Measurements from ENCODE around the gene LSG1.

LSG1 gene

DNA sequence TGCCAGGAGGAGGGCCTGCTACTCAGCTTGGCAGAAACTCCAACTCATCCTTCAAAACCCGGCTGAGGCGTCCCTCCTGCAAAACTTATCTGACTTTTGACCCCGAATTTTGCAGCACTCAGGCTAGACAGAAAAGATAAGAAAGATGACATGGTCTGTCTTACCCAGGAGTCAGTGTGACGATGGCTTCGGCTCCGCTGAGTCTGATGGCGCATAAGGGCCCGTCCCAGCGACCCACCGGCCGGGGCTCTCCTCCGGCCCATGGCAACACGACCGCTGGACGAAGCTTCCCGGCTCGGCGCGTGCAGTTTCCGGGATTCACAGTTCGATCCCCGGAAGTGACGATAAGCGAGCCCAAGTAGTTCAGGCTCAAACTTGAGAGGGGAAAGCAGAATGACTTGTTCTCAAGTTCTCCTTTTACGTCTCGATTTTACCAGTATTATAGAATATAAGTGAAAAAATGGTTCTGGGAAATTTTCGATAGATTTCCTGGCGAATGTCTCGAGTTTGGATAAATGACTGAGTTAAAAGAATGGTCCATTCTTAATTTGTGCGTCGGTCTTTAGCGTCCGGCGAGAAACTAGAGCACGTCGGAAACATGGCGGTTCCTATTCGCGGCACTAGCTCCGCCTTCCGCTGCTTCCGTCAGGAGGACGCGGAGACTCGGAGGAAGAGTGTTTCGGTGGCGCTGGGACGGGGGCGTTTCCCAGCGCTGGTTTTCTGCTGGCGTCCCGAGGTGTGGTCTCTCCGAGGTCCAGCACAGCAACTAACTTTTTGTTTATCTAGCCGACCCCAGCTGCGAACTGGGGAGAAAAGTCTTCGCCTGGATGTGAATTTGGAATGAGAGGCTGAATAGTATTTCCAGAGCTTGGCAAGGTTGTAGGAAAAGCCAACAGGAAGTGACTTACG lies at the start of gene LSG1:
LSG1 (minus strand) TSS at position 292 of the 909 bp plus-strand sequence; CDS start at position 263, 29 bp downstream.
- peak; percentile 84 for DNase-seq

DNA sequence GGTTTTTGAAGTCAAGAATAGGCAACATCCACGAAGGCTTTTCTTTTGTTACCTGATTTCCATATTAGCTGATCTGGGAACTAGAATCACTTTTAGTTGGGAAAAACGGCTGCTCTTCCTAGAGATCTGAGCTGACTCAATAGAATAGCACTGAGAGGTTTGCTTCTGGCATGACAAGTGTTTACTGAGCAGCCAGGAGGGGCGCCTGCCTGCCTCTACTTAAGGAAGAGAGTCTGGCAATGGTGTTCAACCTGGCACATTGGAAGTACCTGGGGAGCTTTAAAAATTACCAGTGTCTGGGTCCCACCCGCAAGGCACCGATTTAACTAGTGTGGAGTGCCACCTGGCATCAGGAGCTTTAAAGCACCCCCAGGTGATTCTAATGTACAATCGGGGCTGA lies 48.1 kb upstream of the LSG1 start:
- no peak for DNase-seq

DNA sequence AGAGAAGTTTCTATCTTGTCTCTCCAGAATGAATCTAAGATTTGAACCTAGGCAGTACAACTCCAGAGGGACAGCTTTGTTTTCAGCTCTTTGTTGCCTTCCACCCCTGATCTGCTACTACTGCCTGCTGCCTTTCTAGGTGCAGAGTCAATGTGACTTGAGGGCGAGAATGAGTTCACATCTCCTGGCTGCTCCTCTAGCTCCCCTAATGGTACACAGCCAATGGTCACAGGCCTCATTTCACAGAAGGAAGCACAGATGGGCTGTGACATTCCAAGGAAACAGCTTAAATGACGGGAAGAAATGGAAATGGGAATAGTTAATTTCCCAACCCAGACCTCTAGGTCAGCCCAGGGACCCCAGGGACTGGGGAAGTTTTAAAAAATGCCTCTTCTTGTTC lies 46.1 kb upstream of the LSG1 start:
- DNase-seq: no peak

DNA sequence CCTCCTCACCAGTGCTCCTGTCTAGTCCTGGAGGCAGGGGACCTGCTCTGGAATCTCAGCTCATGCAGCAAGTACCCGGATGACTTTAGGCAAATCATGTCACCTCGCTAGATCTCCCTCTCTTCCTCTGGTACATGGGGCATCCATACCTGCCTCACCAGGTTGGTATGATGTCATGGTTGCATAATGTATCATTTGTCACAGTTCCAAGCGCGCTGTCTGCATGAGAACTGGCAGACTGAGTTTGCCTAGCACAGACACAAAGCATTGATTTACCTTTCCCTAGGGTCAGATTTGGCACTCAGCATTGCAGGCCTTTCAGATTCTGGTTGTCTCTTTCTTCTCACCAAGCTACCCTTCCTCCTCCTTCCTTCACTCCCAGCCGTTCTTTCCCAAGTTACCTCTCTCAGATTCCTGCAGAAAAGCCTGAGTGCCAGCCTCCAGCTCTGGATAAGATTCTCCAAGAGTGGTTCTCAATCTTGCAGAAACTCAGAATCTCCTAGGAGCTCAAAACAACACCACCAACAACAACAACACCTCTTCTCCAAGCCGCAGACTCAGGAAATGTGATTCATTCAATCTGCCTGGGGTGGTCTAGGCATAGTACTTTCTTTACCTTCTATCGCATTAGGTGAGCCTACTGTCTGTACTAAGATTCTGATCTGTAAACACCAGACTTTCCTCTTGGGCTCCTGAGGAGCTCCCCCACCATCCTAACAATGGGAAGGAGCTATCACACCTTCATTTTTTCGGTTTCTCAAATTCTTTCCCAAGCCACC lies 43.2 kb upstream of the LSG1 start:
- DNase-seq: no peak

DNA sequence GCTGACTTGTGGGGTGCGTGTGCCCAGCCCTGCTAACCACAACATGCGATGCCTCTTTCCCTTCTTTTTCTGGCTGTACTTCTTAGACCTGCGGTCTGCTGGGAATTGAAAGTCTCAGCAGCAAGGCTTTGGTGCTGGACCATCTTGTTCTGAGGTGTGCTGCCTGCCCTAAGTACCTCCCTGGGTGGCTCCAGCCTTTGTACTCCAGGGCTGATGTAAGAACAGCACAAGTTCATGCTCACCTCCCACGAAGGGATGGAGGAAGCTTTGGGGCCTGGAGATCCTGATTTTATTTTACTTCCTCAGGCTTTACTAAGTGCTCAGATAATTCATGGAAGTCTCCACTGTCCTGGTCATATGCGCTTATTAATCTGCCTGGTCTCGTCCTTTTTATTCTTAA lies 42.6 kb upstream of the LSG1 start:
- no peak for DNase-seq

DNA sequence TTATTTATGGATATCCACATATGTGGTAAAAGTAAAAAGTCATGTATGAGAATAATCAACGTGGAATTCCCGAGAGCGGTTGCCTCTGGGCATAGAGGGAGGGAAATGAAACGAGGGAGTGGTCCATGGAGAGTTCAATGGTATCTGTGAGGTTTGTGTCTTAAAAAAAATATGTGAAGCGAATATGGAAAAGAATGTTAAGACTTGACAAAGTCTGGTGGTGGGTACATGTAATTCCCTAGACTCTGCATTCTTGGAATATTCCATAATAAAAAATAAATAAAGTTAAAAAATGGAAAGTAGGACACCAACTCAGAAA lies 42.1 kb upstream of the LSG1 start:
- DNase-seq: no peak

DNA sequence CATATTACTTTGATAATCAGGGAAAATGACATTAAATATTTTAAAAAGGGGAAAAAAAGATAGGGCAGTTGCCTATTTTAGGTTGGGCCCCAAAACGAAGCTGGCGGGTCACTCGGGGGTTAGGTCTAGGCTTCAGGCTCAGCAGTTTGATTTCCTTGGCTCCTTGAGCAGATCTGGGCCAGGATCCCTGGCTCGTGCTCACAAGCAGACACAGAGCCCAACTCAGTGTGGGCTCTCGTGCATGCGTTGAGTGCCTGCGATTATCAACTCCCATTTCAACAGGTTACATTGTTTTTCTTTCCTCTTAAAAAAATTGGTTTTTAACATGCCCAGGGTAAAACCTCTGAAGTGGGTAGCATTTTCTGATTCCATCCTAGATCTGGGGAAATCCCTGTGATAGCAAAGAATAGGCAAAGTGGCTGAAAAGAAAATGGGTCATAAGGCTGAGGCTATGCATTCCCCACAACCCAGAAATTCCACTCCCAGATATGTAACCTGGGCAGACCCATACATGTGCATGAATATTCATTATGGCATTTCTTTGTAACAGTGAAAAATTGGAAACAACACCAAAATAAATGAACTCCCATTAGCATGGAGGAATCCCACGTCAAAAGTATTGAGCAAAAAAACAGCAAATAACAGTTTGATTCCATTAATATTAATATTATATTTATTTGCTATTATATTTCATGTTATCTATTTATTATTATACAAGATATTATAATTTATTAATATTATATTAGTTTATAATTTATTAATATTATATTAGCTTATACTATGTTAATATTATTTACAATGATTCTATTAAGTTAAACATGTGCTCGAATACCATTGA lies 41.5 kb upstream of the LSG1 start:
- DNase-seq: no peak

DNA sequence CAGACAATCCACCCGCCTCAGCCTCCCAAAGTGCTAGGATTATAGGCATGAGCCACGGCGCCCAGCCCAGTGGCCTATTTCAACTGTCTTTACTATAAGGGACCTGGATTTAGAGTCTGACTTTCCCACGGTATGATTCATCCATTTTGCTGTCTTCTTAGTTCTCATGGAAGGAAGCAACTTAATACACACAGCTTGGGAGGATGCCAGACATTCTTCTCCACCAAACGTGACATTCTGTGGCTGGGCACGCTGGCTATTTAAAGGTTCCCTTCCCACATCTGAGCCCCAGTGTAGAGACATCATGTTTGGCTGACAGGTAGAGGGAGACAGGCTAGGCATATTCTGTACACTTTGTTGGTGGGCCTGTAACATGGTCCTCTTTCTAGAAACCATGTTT lies 39.9 kb upstream of the LSG1 start:
- no peak for DNase-seq

DNA sequence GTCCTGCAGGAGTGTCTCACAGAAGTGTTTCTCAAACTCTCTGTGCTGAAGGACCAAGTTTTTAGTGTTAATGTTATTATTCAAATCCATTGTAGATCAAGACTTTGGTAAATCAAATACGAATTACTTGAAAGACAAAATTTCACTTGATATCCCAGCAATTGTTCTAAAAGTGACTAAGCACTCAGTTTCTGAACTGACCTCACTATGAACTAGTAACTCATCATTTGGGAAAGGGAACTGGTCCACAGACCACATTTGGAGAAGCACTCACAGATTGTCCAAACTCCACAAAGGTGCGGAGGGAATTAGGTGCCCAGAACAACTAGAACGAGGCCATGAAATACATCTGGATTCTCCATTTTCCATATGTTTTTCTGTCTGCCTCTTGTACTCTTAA lies 39.3 kb upstream of the LSG1 start:
- no peak for DNase-seq

DNA sequence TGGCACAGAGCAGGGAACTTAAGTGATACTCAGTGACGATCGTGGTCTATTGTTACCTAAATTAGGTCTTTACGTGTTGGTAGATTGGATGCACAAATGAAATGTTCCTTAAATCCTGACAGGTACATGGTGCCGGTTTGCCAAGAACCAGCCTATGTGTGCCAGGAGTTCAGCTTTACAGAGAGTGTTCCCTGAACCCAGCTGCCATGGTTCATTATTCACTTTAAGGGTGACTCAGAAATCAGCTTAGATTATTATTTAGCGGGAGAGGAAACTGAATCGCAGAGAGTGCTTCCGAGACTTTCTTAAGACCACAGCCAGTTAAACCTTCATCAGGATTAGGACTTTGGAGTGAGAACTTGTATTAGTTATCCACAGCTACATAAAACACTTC lies 35.2 kb upstream of the LSG1 start:
- no peak for DNase-seq

DNA sequence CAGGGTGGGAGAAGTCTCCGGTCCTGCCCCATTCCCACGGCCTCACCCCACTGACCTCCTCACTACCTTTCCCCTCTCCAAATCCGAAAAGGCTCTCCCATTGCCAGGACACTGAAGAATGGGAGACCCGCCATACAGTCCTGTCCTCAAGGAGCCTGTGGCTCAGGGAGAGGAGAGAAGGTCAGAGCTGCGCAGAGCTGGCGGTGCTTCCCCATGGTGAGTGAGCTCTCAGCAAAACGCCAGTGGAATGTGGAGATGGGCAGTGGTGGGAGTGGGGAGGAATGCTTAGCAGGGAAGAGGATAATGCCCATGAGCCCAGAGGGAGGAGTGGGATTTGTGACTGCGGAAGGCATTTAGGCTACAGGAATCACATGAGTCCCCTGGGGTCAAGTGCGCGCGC lies 33.8 kb upstream of the LSG1 start:
- DNase-seq: no peak

DNA sequence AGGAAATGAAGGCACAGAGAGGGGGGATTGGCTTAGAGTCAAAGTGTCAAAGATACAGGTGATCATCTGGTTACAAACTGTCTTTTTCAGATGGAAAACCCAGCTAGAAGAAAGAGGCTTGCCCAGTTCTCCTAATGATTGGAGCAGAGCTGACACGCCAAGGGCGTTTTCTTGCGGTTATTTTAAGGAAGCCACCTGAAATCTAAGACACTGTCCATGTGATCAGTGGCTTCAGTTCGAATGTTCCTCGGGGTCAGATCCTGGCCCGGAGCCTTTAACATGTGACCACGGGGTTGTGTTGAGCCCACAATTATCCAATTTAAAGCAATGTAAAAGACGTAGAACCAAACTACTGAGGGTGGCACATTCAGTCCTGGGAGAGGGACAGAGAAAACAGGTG lies 33.2 kb upstream of the LSG1 start:
- DNase-seq: no peak

DNA sequence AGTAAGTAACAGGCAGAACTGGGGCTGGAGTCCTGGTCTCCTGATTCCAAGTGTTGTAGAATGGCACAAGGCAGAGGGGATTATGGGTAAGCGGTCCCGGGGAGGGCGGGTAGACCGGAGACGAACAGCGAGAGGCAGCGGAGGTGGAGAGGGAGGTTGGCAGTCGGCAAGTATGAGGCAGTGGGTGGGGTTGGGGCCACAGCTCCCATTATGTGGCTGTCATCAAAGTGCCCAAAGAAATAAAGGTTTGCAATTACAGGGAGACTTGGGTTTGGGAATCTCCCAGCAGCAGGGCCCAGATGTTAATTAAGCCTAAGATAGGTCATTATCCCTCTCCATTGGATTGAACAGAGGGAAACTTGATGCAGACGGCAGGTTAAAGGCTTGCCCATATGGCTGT lies 30.6 kb upstream of the LSG1 start:
- no peak for DNase-seq

DNA sequence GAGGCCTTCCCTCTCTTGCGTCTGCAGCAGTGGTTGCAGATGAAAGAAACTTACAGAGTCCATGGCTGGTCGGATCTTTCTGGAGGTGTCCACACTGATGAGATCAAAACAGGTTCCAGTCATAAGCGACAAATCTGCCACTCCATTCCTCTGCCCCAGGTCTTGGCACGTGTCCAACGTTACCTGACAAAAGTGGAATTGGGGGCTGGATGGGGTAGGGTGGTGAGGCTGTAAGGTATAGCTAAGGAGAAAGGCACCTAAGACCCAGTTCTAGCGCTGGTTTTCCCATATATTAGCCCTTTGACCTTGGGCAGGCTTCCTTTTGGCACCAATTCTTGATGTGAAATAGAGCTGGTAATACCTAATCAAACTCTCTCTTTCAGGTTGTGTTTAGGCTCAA lies 24.7 kb upstream of the LSG1 start:
- no peak for DNase-seq

DNA sequence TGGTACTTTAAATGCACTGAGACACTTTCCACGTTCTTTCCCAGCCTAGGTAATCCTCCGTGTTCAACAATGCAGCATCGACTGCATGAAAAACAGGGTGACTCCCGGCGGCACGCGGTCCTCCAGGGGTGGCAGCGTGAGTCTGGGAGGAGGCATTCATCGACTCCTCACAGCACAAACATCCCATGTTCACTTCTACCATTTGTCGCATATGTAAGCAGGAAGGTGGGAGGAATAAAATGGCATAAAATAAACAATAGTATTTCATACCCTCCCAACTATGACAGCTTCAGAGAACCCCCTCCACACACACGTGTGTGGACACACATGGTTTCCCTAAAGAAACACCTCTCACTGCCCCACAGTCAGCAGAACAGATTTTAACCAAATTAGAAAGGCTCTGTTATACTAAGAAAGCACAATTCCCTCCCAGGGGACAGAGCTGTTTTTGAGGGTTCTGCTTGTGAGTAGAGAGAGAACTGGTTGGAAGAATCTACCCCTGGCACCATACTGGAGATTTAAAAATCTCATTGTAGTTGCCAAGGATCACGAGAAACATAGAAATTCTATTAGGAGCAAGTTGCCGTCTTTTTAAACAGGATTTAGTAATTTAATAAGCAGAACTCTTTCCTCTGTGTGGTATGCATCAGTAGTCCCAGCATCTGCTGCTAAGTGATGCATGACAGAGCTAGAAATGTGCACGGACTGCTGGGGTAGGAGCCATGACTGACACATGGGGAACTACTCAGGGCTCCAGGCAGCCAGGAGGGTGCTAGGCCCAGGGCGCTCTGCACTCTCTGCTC lies 19.7 kb upstream of the LSG1 start:
- DNase-seq: no peak

DNA sequence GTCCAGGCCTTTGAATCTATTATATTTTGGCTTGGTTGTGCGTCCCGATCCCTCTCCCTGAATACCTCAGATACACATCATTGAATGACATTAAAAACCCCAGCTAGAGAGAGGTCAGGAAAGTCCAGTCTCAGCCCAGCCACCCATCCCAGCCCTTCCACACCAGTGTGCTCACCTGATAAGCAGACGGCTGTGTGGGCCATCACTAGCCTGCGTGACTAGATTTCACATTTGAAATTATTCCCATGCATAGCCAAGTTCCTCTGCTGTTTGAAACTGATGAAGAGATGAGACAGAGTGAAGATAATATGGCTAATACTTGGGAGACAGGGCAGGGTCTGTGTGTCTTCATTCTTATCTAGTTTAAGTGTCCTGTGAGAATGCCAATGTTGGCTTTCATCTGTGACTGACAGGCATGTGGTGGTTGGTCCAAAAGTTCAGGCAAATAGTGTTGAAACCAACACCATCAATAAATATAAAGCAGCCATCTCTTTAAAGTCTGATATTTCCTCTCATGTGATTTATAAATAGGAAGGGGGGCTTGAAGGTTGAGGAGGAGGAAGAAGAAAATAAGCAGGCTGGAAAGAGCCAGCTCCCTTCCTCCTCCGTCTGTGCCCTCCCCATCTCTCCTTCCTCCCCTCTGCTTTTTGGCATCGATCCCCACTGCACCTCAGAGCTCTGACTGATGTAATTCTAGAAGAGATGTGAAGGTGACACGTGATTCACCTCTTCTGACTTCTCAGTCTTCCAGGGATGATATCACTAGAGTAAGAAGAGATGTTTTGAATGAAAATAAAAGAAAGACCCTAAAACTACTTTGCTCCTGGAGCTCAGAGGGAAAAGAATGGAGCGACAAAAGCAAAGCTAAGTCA lies 18.7 kb upstream of the LSG1 start:
- DNase-seq: no peak

DNA sequence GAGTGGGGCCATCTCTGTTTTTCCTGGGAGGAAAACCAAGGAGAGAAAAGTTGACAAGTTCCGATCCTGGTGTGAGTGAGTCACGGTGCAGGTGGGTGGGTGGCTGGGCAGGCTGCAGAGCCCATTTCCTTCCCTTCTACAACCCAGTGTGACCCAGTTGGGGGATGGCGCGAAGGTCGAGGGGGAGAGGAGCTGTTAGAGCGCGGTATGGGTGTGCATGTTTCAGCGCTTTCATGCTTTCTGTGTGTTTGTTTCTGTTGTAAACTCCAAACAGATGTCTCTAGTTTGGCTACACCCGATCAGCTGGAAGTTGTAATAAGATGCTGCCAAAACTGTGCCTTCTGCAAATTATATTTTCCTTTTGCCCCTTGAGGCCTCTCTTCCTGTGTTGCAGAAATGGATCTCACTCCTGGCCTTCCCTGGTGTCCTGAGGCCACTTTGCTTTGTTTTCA lies 17.5 kb upstream of the LSG1 start:
- no peak for DNase-seq

DNA sequence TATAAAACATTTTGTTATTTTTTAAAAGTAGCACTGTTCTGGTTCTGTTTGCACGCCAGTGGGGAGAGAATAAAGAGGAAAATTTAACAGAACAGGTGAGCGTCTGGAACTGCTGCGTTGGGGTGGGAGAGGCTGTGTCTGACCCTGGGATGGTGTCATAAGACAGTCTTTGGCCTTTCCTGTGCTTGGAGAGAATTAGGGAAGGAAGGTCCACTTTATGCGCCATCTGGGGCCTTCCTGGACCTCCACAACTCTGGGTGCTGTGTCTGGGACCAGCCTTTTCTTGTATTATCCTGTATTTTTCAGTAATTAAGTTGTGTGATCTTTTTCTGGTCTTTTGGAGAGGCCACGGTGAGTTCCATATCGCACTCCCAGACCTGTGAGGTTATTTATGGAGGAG lies 17.0 kb upstream of the LSG1 start:
- DNase-seq: no peak

DNA sequence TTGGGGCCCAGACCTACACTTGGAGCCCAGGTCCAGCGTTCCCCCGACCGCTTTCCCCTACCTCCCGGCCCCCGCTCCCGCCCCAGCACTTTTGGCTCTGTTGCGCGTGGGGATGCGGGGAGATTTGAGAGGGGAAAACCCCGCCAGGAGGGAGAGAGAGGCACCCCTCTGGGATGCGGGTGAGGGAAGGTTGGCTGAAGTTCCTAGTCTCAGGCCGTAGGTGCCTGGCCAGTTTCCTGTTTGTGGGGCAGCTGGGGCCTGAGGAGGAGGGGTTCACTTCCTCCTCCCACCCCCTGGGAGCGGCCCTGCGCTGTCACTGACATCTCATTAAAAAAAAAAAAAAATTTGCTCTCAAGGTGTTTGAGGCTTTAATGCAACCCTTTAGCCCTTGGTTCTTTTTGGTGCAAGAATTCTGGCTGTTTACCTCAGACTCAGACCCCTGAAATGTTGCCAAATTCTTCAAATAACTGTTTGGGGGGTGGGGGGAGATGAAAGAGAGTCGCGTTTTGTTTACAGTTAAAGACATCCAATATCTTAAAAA lies 16.3 kb upstream of the LSG1 start:
- no peak for DNase-seq

DNA sequence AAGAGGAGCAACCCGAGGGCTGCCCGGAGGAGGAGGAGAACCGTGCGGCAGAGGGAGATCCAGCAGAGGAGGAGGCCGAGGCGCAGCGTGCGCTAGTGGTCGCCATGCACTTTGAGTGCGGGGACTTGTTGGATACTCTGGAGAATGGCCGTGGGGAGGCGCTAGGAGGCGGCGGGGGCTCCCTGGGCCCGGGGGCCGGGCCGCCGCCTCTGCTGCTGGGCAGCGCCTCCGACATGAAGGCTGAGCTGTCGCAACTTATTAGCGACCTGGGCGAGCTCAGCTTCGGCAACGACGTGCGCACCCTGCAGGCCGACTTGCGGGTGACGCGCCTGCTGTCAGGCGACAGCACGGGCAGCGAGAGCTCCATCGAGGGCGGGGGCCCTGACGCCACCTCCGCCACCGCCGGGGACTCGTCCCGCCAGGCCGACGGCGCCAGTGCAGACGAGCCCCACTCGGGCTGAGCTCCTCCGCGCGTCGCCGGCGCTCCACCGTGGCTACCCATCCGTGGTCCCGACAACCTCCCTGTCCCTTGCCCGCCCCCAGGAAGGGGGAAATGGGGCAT lies 15.7 kb upstream of the LSG1 start:
- peak; percentile 82 for DNase-seq

Data from stimulated activated CD4-positive, alpha-beta T cell treated with anti-CD3 and anti-CD28 coated beads, Interleukin-12 subunit alpha, Interleukin-12 subunit beta, amount 100 ng/mL, for 4 hours (primary cell).